KMS-11 (cell line): ENCODE measurements around the gene ARRDC1.
"Not testable (repeated sequence)": the region's sequence is repeated elsewhere in the genome, so short reads cannot be mapped to it uniquely, and the experiment has no call there.

Experiments used
- H2AFZ ChIP-seq: fragments of 200-600 bp; sonication (generic); 2 replicates; pipeline ENCODE4 v1.6.1; 2016; ENCODE audit warnings: antibody characterized with exemption, mixed run types, low read depth
- H3K27ac ChIP-seq: fragments of 200-600 bp; sonication (generic); 2 replicates; pipeline ENCODE4 v1.6.1; 2016; ENCODE audit warnings: mild to moderate bottlenecking, mixed run types
- H3K27me3 ChIP-seq: fragments of 200-600 bp; sonication (generic); 2 replicates; pipeline ENCODE4 v1.6.1; 2017; ENCODE audit warnings: mild to moderate bottlenecking, low read depth, mixed run types, moderate library complexity; ENCODE audit not compliant: insufficient read depth
- H3K36me3 ChIP-seq: fragments of 200-600 bp; sonication (generic); 2 replicates; pipeline ENCODE4 v1.6.1; 2017; ENCODE audit warnings: mild to moderate bottlenecking, mixed run types; ENCODE audit not compliant: insufficient read depth
- H3K4me1 ChIP-seq: fragments of 200-600 bp; sonication (generic); 2 replicates; pipeline ENCODE4 v1.6.1; 2016; ENCODE audit warnings: mild to moderate bottlenecking, low read depth, mixed run types; ENCODE audit not compliant: poor library complexity, severe bottlenecking
- H3K4me2 ChIP-seq: fragments of 200-600 bp; sonication (generic); 2 replicates; pipeline ENCODE4 v1.7.0; 2016; ENCODE audit warnings: mild to moderate bottlenecking, mixed run types
- H3K4me3 ChIP-seq: fragments of 200-600 bp; sonication (generic); IDR thresholded peaks from 2 replicates; pipeline ENCODE4 v1.6.1; 2017; ENCODE audit warnings: low read depth, low read length, mixed read lengths; ENCODE audit not compliant: insufficient read depth
- H3K79me2 ChIP-seq: fragments of 200-600 bp; sonication (generic); 2 replicates; pipeline ENCODE4 v1.6.1; 2016; ENCODE audit warnings: low read depth, mixed run types; ENCODE audit not compliant: insufficient read depth
- H3K9ac ChIP-seq: fragments of 200-600 bp; sonication (generic); 2 replicates; pipeline ENCODE4 v1.6.1; 2016; ENCODE audit warnings: mild to moderate bottlenecking, mixed run types
- H4K20me1 ChIP-seq: fragments of 200-600 bp; sonication (generic); 2 replicates; pipeline ENCODE4 v1.6.1; 2016; ENCODE audit warnings: mild to moderate bottlenecking, mixed run types; ENCODE audit not compliant: insufficient read depth
- TF ChIP-seq, protein P1 (sequence below): fragments of 200-600 bp; sonication (generic); conservative IDR thresholded peaks from 2 replicates; pipeline ENCODE4 v1.6.1; 2017; ENCODE audit warnings: low read depth, mild to moderate bottlenecking, antibody characterized with exemption, low read length, moderate library complexity, mixed read lengths

ARRDC1 gene

GRCh38 chr9:137564817-137565411 is 40.6 kb upstream of the ARRDC1 start:
- Histone ChIP-seq H2AFZ (no peak overlapping the region), H3K9ac (no peak overlapping the region), H3K36me3 (no peaks in the 10 kb centered on the region), H3K4me3 (no peak overlapping the region), H3K4me1 (no peaks in the 10 kb centered on the region), H3K27ac (no peak overlapping the region), H3K79me2 (no peaks in the 10 kb centered on the region), H3K27me3 (no peaks in the 10 kb centered on the region), H3K4me2 (no peak overlapping the region), H4K20me1 (no peaks in the 10 kb centered on the region)
- TF ChIP-seq, protein P1, sequence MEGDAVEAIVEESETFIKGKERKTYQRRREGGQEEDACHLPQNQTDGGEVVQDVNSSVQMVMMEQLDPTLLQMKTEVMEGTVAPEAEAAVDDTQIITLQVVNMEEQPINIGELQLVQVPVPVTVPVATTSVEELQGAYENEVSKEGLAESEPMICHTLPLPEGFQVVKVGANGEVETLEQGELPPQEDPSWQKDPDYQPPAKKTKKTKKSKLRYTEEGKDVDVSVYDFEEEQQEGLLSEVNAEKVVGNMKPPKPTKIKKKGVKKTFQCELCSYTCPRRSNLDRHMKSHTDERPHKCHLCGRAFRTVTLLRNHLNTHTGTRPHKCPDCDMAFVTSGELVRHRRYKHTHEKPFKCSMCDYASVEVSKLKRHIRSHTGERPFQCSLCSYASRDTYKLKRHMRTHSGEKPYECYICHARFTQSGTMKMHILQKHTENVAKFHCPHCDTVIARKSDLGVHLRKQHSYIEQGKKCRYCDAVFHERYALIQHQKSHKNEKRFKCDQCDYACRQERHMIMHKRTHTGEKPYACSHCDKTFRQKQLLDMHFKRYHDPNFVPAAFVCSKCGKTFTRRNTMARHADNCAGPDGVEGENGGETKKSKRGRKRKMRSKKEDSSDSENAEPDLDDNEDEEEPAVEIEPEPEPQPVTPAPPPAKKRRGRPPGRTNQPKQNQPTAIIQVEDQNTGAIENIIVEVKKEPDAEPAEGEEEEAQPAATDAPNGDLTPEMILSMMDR = no peak

DNA sequence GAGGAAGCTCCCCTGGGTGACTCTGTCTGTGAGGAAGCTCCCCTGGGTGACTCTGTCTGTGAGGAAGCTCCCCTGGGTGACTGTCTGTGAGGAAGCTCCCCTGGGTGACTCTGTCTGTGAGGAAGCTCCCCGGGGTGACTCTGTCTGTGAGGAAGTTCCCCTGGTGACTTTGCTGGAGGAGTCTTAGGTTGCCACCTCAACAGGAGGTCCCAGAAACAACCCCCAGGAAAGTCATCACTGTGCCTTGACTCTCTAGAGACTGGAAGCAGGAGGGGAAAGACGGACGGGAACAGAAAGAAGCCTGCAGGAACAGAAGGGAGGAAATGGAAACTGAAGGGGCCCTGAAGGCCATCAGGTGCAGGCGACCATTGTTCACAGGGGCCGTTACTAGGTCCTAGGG is 37.0 kb upstream of the ARRDC1 start:
- H4K20me1 ChIP-seq, H3K36me3 ChIP-seq, H3K79me2 ChIP-seq, H3K9ac ChIP-seq, H3K4me2 ChIP-seq, H3K4me3 ChIP-seq, H3K27me3 ChIP-seq, H2AFZ ChIP-seq, H3K27ac ChIP-seq, H3K4me1 ChIP-seq: not testable (repeated sequence)

DNA sequence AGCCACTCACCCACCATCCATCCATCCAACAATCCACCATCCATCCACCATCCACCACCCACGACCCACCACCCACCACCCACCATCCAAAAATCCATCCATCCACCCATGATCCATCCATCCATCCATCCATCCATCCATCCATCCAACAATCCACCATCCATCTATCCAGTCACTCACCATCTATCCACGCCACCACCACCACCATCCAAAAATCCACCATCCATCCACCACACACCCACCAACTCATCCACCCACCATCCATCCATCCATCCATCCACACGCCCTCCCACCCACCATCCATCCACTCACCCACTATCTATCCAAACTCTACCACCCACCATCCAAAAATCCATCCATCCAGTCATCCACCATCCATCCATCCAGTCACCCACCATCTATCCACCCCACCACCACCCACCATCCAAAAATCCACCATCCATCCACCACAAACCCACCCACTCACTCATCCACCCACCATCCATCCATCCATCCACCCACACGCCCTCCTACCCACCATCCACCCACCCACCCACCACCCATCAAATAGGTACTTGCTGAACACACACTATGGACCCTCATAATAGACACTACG is 35.8 kb upstream of the ARRDC1 start:
- Histone ChIP-seq H3K9ac (no peak overlapping the region), H2AFZ (no peak overlapping the region), H3K4me2 (no peak overlapping the region), H3K27ac (no peak overlapping the region), H4K20me1 (no peaks in the 10 kb centered on the region), H3K36me3 (peaks cover 9% of the 10 kb centered on the region; the same call in 1 of the 2 replicates), H3K4me3 (no peak overlapping the region), H3K79me2 (peaks cover 14% of the 10 kb centered on the region; the same call in 1 of the 2 replicates), H3K4me1 (peaks cover 2% of the 10 kb centered on the region), H3K27me3 (no peaks in the 10 kb centered on the region)
- TF ChIP-seq, protein P1 = no peak

- H3K4me1 ChIP-seq = peaks cover 11% of the 10 kb centered on the region
- no peak overlapping the region for H3K4me3 ChIP-seq
- no peaks in the 10 kb centered on the region; the same call in 1 of the 2 replicates for H4K20me1 ChIP-seq
- H3K4me2 ChIP-seq = no peak overlapping the region
- no peak overlapping the region for H3K9ac ChIP-seq
- peaks cover 9% of the 10 kb centered on the region; the same call in 1 of the 2 replicates for H3K36me3 ChIP-seq
- TF ChIP-seq, protein P1 = no peak
- no peak overlapping the region for H3K27ac ChIP-seq
- H3K27me3 ChIP-seq = no peaks in the 10 kb centered on the region
- H3K79me2 ChIP-seq = peaks cover 21% of the 10 kb centered on the region; the same call in 1 of the 2 replicates
- H2AFZ ChIP-seq = no peak overlapping the region
Observed at GRCh38 chr9:137570566-137570965, 34.9 kb upstream of the ARRDC1 start.

GRCh38 chr9:137574192-137574591 is 31.3 kb upstream of the ARRDC1 start:
- H3K79me2 ChIP-seq = peaks cover 47% of the 10 kb centered on the region
- no peak overlapping the region for H3K9ac ChIP-seq
- H3K27ac ChIP-seq = no peak overlapping the region

More at GRCh38 chr9:137574192-137574591, 31.3 kb upstream of the ARRDC1 start:
- no peak overlapping the region for H3K4me3 ChIP-seq
- TF ChIP-seq, protein P1 = no peak
- no peak overlapping the region for H3K4me2 ChIP-seq
- no peaks in the 10 kb centered on the region for H3K27me3 ChIP-seq
- no peaks in the 10 kb centered on the region; the same call in 1 of the 2 replicates for H4K20me1 ChIP-seq
- peaks cover 37% of the 10 kb centered on the region for H3K4me1 ChIP-seq
- peaks cover 9% of the 10 kb centered on the region; the same call in 1 of the 2 replicates for H3K36me3 ChIP-seq
- H2AFZ ChIP-seq = no peak overlapping the region
